Right lobe of liver (tissue), 6 donors: ENCODE measurements around the gene CACNA2D1. TPM values are rescaled to one million over a fixed set of nuclear protein-coding genes. Genes with fewer than 3 reads are reported as not detected.

Experiments used
- ATAC-seq, 4 donors: fragments of 200-7000 bp; cut with Tn5 transposase; one replicate each; pipeline ENCODE4 v1.9.1; 2020; ENCODE audit warnings: mild to moderate bottlenecking in 4 of 4, moderate library complexity in 4 of 4
- DNase-seq, 3 donors: peaks; one replicate each; pipeline ENCODE4 v3.0.0-alpha.2; 2020
- H3K27ac ChIP-seq, 3 donors: fragments of 200-600 bp; one replicate each; pipeline ENCODE4 v1.8.0; 2022
- H3K27me3 ChIP-seq, 2 donors: fragments of 200-600 bp; one replicate each; pipeline ENCODE4 v1.8.0; 2022
- H3K36me3 ChIP-seq, 4 donors: fragments of 200-600 bp; sonication (generic) in 1 of 4; one replicate each; pipeline versions ENCODE4 v1.5.1 to v1.8.0; 2017 to 2022; ENCODE audit warnings: control low read depth in 1 of 4
- H3K4me1 ChIP-seq, 4 donors: fragments of 200-600 bp; sonication (generic) in 1 of 4; one replicate each; pipeline versions ENCODE4 v1.5.1 to v1.8.0; 2017 to 2022; ENCODE audit warnings: control low read depth in 1 of 4
- H3K4me3 ChIP-seq, 3 donors: fragments of 200-600 bp; one replicate each; pipeline ENCODE4 v1.8.0; 2022
- H3K9me3 ChIP-seq, 4 donors: fragments of 200-600 bp; sonication (generic) in 1 of 4; one replicate each; pipeline versions ENCODE4 v1.5.1 to v1.8.0; 2017 to 2022; ENCODE audit warnings: control low read depth in 1 of 4
- POLR2A ChIP-seq: fragments of 450-650 bp; IDR thresholded peaks from one replicate; pipeline ENCODE4 v1.6.1; 2017; ENCODE audit warnings: antibody characterized with exemption, mild to moderate bottlenecking
- WGBS: methylation state at CpG from one replicate; pipeline ENCODE4 v1.1.6; 2018; ENCODE audit warnings: low coverage, low lambda C conversion rate; ENCODE audit not compliant: insufficient coverage; ENCODE audit errors: missing lambda C conversion rate; 5-methylcytosine and 5-hydroxymethylcytosine counted together
- intact Hi-C, 2 donors: fragments of 100-400 bp; cut with DNase I; formaldehyde crosslinking; loops; one replicate each; pipeline versions ENCODE4 v1.11.2 to v1.14.1; 2022
- total RNA-seq, 6 experiments: library from RNA; depleted of rRNA in 2 of 6; stranded (reverse); fragments of >200 nt in 2 of 6; fragmentation: NEBNext Ultra II Directional in 3 of 6; extraction: Animal tissue kit (Norgen Biotek cat#: 25700) in 3 of 6; gene quantifications; one replicate each; pipeline versions ENCODE4 v1.1.0 to v1.2.4, GENCODE V29; 2016 to 2023
- TF ChIP-seq, protein P1 (sequence below), 4 donors: fragments of 200-600 bp in 3 of 4; fragments of 450-650 bp in 1 of 4; IDR thresholded peaks; one replicate each; pipeline versions ENCODE4 v1.5.1 to v1.8.0; 2016 to 2022; ENCODE audit warnings: antibody characterized with exemption in 4 of 4, mild to moderate bottlenecking in 2 of 4
- donor health status: DM: no; HTN: yes; CAD: no.
- donor health status: DM: no; HTN: no; CAD: no.
- donor health status: DM: no; HTN: no; CAD: no.
- donor health status: DM: no; HTN: yes; CAD: no.
- donor health status: DM: no; HTN: yes; CAD: no.

CACNA2D1 gene
- total RNA-seq, 6 experiments from 2014 or later, result 1.3 to 6.0 (median 2.2) TPM

GRCh38 chr7:82359426-82359825 is 84.2 kb downstream of the CACNA2D1 start:
- H3K36me3 ChIP-seq, result no peaks in the 10 kb centered on the region
- ATAC-seq (no peak), DNase-seq (no peak)
- TF ChIP-seq, protein P1, sequence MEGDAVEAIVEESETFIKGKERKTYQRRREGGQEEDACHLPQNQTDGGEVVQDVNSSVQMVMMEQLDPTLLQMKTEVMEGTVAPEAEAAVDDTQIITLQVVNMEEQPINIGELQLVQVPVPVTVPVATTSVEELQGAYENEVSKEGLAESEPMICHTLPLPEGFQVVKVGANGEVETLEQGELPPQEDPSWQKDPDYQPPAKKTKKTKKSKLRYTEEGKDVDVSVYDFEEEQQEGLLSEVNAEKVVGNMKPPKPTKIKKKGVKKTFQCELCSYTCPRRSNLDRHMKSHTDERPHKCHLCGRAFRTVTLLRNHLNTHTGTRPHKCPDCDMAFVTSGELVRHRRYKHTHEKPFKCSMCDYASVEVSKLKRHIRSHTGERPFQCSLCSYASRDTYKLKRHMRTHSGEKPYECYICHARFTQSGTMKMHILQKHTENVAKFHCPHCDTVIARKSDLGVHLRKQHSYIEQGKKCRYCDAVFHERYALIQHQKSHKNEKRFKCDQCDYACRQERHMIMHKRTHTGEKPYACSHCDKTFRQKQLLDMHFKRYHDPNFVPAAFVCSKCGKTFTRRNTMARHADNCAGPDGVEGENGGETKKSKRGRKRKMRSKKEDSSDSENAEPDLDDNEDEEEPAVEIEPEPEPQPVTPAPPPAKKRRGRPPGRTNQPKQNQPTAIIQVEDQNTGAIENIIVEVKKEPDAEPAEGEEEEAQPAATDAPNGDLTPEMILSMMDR (IDR thresholded peaks at IDR 0.05), result no peak
- no peak for TF ChIP-seq POLR2A
- intact Hi-C loops, result no loop called here
- no peak overlapping the region for H3K4me3 ChIP-seq
- H3K4me1 ChIP-seq, result no peaks in the 10 kb centered on the region
- H3K9me3 ChIP-seq, result no peaks in the 10 kb centered on the region
- 45% methylated on average over 3 of the region's 3 CpGs for WGBS
- H3K27ac ChIP-seq, result no peak overlapping the region
- H3K27me3 ChIP-seq, result no peaks in the 10 kb centered on the region

DNA sequence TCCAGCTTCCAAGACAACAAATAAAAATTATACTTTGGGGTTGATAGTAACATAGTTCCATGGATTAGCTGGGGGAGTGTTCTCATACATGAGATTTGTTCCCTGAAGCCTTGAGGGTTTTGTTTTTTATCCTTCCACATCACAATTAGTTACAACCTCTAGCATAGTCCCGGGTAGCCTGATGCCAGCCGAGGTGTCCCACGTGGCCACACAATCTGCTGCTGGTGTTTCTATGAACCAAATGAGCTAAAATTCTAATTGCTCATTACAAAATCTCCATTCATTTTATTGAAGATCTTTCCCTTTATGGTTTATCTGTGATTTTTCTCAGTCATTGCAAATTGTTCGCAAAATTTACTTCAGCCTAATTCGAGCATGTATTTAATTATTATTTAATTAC is 84.7 kb downstream of the CACNA2D1 start:
- Histone ChIP-seq H3K36me3 (no peaks in the 10 kb centered on the region), H3K27ac (no peak overlapping the region), H3K9me3 (no peaks in the 10 kb centered on the region), H3K4me3 (no peak overlapping the region), H3K4me1 (no peaks in the 10 kb centered on the region), H3K27me3 (no peaks in the 10 kb centered on the region)
- intact Hi-C loops, result no loop called here
- DNase-seq (no peak), ATAC-seq (no peak)
- TF ChIP-seq, protein P1 (IDR thresholded peaks at IDR 0.05), result no peak
- TF ChIP-seq POLR2A, result no peak
- 57% methylated on average over 5 of the region's 5 CpGs for WGBS

GRCh38 chr7:82358009-82358578 is 85.5 kb downstream of the CACNA2D1 start:
- Histone ChIP-seq H3K9me3 (no peaks in the 10 kb centered on the region), H3K4me3 (no peak overlapping the region), H3K27me3 (no peaks in the 10 kb centered on the region), H3K27ac (no peak overlapping the region), H3K4me1 (no peaks in the 10 kb centered on the region), H3K36me3 (no peaks in the 10 kb centered on the region)
- ATAC-seq (no peak), DNase-seq (no peak)
- no peak for TF ChIP-seq POLR2A
- TF ChIP-seq, protein P1 (IDR thresholded peaks at IDR 0.05), result no peak
- intact Hi-C loops, result no loop called here
- 21% methylated on average over 2 of the region's 2 CpGs for WGBS

DNA sequence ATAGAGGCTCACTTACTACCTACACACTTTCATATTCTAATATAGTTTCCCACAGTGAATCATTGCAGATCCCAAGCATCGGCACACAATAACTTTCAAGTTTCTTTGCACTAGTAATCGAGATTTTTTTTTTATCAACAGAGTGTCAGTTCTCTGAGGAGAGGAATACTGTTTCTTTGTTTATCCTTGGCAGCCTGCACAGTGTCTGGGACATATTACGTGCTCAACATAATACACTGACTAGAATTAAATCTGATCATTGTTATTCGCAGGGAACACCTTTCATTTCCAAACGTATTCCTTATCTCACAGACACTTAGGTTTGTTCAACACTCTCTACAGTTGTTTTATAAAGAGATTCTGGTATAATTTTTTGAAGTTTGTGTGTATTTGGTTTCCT is 95.3 kb downstream of the CACNA2D1 start:
- DNase-seq (no peak), ATAC-seq (no peak)
- WGBS, result 52% methylated on average over 5 of the region's 5 CpGs
- intact Hi-C loops, result no loop called here
- TF ChIP-seq POLR2A, result no peak
- TF ChIP-seq, protein P1 (IDR thresholded peaks at IDR 0.05), result no peak
- no peaks in the 10 kb centered on the region for H3K27me3 ChIP-seq
- H3K4me1 ChIP-seq, result no peaks in the 10 kb centered on the region
- H3K4me3 ChIP-seq, result no peak overlapping the region
- H3K27ac ChIP-seq, result no peak overlapping the region
- H3K9me3 ChIP-seq, result no peaks in the 10 kb centered on the region
- no peaks in the 10 kb centered on the region for H3K36me3 ChIP-seq

GRCh38 chr7:82347808-82348207 is 95.8 kb downstream of the CACNA2D1 start:
- H3K4me1 ChIP-seq, result no peaks in the 10 kb centered on the region
- TF ChIP-seq, protein P1 (IDR thresholded peaks at IDR 0.05), result no peak
- TF ChIP-seq POLR2A, result no peak
- H3K36me3 ChIP-seq, result no peaks in the 10 kb centered on the region
- H3K4me3 ChIP-seq, result no peak overlapping the region
- intact Hi-C loops, result no loop called here
- no peak for ATAC-seq
- H3K9me3 ChIP-seq, result no peaks in the 10 kb centered on the region
- H3K27ac ChIP-seq, result no peak overlapping the region
- WGBS, result 40% methylated on average over 1 of the region's 1 CpG
- H3K27me3 ChIP-seq, result no peaks in the 10 kb centered on the region
- DNase-seq, result no peak
